GM12891 (cell line): ENCODE results near the gene IFT80.

Source experiments
- PAX5 ChIP-seq: IDR thresholded peaks from 2 replicates; pipeline ENCODE4 v1.6.1; 2011; ENCODE audit warnings: low read length, moderate library complexity, mild to moderate bottlenecking; ENCODE audit not compliant: insufficient read depth, severe bottlenecking
- POLR2A ChIP-seq: IDR thresholded peaks from 2 replicates; pipeline ENCODE4 v1.6.1; 2011; ENCODE audit warnings: low read depth, low read length, control low read depth
- POLR2AphosphoS5 ChIP-seq: IDR thresholded peaks from 2 replicates; pipeline ENCODE4 v1.6.1; 2011; ENCODE audit warnings: low read depth, low read length, control low read depth
- POU2F2 ChIP-seq: IDR thresholded peaks from 2 replicates; pipeline ENCODE4 v1.6.1; 2011; ENCODE audit warnings: low read depth, mild to moderate bottlenecking, control low read depth, low read length, moderate library complexity
- SPI1 ChIP-seq: IDR thresholded peaks from 2 replicates; pipeline ENCODE4 v1.6.1; 2011; ENCODE audit warnings: low read depth, low read length, control low read depth
- TAF1 ChIP-seq: IDR thresholded peaks from 2 replicates; pipeline ENCODE4 v1.6.1; 2011; ENCODE audit warnings: low read depth, low read length, control low read depth

- TF ChIP-seq POLR2AphosphoS5 (no peak), POLR2A (no peak), PAX5 (no peak), TAF1 (no peak), SPI1 (0 out of 2 replicates have a peak, but pooled peaks have one; percentile 9), POU2F2 (no peak)
These were observed 30.2 kb downstream of the IFT80 start for GRCh38 chr3:160368804-160369203.
